ENCODE results near the gene SCPEP1. TPM values are rescaled to one million over a fixed set of nuclear protein-coding genes. Genes with fewer than 3 reads are reported as not detected.

SCPEP1 gene
- total RNA-seq, 4 donors from 2014 or later = 13.1 to 39.7 (median 20.3) TPM

- TF ChIP-seq POLR2A (IDR thresholded peaks at IDR 0.05) (no peak), POLR2AphosphoS5 (IDR thresholded peaks at IDR 0.05) (no peak), EP300 (IDR thresholded peaks at IDR 0.05; ENCODE audit: low read depth) (no peak)
- TF ChIP-seq, protein P1, sequence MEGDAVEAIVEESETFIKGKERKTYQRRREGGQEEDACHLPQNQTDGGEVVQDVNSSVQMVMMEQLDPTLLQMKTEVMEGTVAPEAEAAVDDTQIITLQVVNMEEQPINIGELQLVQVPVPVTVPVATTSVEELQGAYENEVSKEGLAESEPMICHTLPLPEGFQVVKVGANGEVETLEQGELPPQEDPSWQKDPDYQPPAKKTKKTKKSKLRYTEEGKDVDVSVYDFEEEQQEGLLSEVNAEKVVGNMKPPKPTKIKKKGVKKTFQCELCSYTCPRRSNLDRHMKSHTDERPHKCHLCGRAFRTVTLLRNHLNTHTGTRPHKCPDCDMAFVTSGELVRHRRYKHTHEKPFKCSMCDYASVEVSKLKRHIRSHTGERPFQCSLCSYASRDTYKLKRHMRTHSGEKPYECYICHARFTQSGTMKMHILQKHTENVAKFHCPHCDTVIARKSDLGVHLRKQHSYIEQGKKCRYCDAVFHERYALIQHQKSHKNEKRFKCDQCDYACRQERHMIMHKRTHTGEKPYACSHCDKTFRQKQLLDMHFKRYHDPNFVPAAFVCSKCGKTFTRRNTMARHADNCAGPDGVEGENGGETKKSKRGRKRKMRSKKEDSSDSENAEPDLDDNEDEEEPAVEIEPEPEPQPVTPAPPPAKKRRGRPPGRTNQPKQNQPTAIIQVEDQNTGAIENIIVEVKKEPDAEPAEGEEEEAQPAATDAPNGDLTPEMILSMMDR (IDR thresholded peaks at IDR 0.05) = no peak
- H3K4me1 ChIP-seq = peaks cover 0 to 2% (median 0%) of the 10 kb centered on the region in 4 donors
- DNase-seq = no peak
- 81 to 92% methylated on average over 3 to 5 of the region's 5 CpGs for WGBS, 2 donors (ENCODE audit: low coverage in 1 of 2)
- H3K27me3 ChIP-seq = no peaks in the 10 kb centered on the region
- intact Hi-C loops (cut with DNase I; ENCODE audit: low total_unique reads) (no loop called here), in situ Hi-C loops (cut with MboI; ENCODE audit: low pct_ligation_motif_present in 1 of 4, low pct_unique_long_range_greater_than_20kb in 1 of 4, low sequenced_read_pairs in 3 of 4) (no loop called here)
- H3K4me3 ChIP-seq = no peak overlapping the region
- H3K36me3 ChIP-seq = no peaks in the 10 kb centered on the region
- H3K27ac ChIP-seq = no peak overlapping the region
- H3K9me3 ChIP-seq = no peaks in the 10 kb centered on the region
These were observed 11.6 kb upstream of the SCPEP1 start for GRCh38 chr17:56966338-56966737.

DNA sequence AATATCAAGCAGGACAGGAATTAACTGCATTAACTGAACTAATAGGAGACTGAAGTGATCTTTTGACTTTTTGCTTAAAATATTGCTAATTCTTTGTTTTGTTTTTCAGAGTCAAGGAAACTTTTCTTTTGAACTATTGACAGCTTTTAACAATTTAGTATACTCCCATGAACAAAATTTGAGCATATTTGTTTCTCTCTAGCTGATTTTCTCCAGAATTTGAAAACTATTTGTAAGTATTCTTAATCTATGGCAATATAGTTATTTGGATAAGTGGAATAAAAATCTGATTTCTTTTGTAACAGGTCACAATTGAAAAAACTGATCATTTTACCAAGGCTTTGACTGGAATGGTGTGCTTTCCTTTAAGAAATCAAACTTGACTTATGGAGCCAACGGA lies 7.0 kb upstream of the SCPEP1 start:
- H3K4me1 ChIP-seq = peaks cover 0 to 4% (median under 1%) of the 10 kb centered on the region in 4 donors
- no peaks in the 10 kb centered on the region for H3K9me3 ChIP-seq
- no peak overlapping the region for H3K4me3 ChIP-seq
- in situ Hi-C loops (cut with MboI; ENCODE audit: low pct_ligation_motif_present in 1 of 4, low pct_unique_long_range_greater_than_20kb in 1 of 4, low sequenced_read_pairs in 3 of 4) = no loop called here
- intact Hi-C loops (cut with DNase I; ENCODE audit: low total_unique reads) = no loop called here
- WGBS, 2 donors (ENCODE audit: low coverage in 1 of 2) = 100% methylated on average over 1 of the region's 1 CpG
- H3K36me3 ChIP-seq = no peaks in the 10 kb centered on the region
- DNase-seq = no peak
- TF ChIP-seq POLR2AphosphoS5 (IDR thresholded peaks at IDR 0.05) = no peak
- TF ChIP-seq, protein P1 (IDR thresholded peaks at IDR 0.05) = no peak
- no peak for TF ChIP-seq EP300 (IDR thresholded peaks at IDR 0.05; ENCODE audit: low read depth)
- no peak for TF ChIP-seq POLR2A (IDR thresholded peaks at IDR 0.05)
- H3K27ac ChIP-seq = no peak overlapping the region
- no peaks in the 10 kb centered on the region for H3K27me3 ChIP-seq

- no peak for DNase-seq
- no peaks in the 10 kb centered on the region for H3K27me3 ChIP-seq
- in situ Hi-C loops (cut with MboI; ENCODE audit: low pct_ligation_motif_present in 1 of 4, low pct_unique_long_range_greater_than_20kb in 1 of 4, low sequenced_read_pairs in 3 of 4) = no loop called here
These were observed 5.7 kb upstream of the SCPEP1 start for GRCh38 chr17:56972111-56972730.

DNA sequence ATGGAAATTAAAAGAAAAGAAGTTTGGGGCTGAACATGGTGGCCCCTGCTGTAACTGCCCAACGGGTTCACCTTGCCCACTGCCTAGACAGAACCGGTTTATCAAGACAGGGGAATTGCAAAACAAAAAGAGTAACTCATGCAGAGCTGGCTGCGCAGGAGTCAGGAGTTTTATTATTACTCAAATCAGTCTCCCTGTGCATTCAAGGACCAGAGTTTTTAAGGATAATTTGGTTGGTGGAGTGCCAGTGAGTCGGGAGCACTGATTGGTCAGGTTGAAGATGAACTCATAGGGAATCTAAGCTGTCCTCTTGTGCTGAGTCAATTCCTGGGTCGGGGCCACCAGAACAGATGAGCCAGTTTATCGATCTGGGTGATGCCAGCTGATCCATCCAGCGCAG lies 4.4 kb upstream of the SCPEP1 start:
- no peak overlapping the region for H3K27ac ChIP-seq
- H3K36me3 ChIP-seq = no peaks in the 10 kb centered on the region
- no peaks in the 10 kb centered on the region for H3K9me3 ChIP-seq
- no peak overlapping the region for H3K4me3 ChIP-seq
- H3K4me1 ChIP-seq = peaks cover 0 to 14% (median 7%) of the 10 kb centered on the region in 4 donors
- intact Hi-C loops (cut with DNase I; ENCODE audit: low total_unique reads) = no loop called here
- H3K27me3 ChIP-seq = no peaks in the 10 kb centered on the region
- 66 to 70% methylated on average over 3 to 7 of the region's 7 CpGs for WGBS, 2 donors (ENCODE audit: low coverage in 1 of 2)
- DNase-seq = no peak
- in situ Hi-C loops (cut with MboI; ENCODE audit: low pct_ligation_motif_present in 1 of 4, low pct_unique_long_range_greater_than_20kb in 1 of 4, low sequenced_read_pairs in 3 of 4) = no loop called here
- TF ChIP-seq, protein P1 (IDR thresholded peaks at IDR 0.05) = no peak
- TF ChIP-seq POLR2A (IDR thresholded peaks at IDR 0.05) (no peak), EP300 (IDR thresholded peaks at IDR 0.05; ENCODE audit: low read depth) (no peak), POLR2AphosphoS5 (IDR thresholded peaks at IDR 0.05) (no peak)

More at GRCh38 chr17:56972111-56972730, 5.7 kb upstream of the SCPEP1 start:
- H3K4me3 ChIP-seq = no peak overlapping the region
- H3K36me3 ChIP-seq = no peaks in the 10 kb centered on the region
- no peak overlapping the region for H3K27ac ChIP-seq
- no peaks in the 10 kb centered on the region for H3K9me3 ChIP-seq
- WGBS, 2 donors (ENCODE audit: low coverage in 1 of 2) = 52 to 61% methylated on average over 3 to 7 of the region's 7 CpGs
- H3K4me1 ChIP-seq = peaks cover 0 to 5% (median 2%) of the 10 kb centered on the region in 4 donors
- TF ChIP-seq, protein P1 (IDR thresholded peaks at IDR 0.05) = no peak
- intact Hi-C loops (cut with DNase I; ENCODE audit: low total_unique reads) = no loop called here

All from transverse colon (tissue), 4 donors.